RWPE1 (cell line): ENCODE data around the gene PEX5.
A peak's percentile ranks its signal among the peaks of the same experiment; 100 is the strongest.

Source experiments
- CTCF ChIA-PET: fragments of 350-600 bp; sonication (Branson Sonifier 250); formaldehyde crosslinking; extraction: SDS; loops from one replicate; lab custom pipeline; 2021; lab: Yijun Ruan, JAX
- POLR2A ChIA-PET: fragments of 400-600 bp; formaldehyde crosslinking; extraction: SDS; loops from one replicate; lab custom pipeline; 2020; ENCODE audit warnings: antibody characterized with exemption; ENCODE audit not compliant: low non-redundant PET; lab: Yijun Ruan, JAX
- DNase-seq: peaks from one replicate; pipeline ENCODE4 v3.0.0; 2012; ENCODE audit warnings: low spot score
- H3K27ac ChIP-seq: fragments of 450-650 bp; 2 replicates; pipeline ENCODE4 v1.5.1; 2017
- CTCF ChIP-seq: fragments of 450-650 bp; conservative IDR thresholded peaks from 2 replicates; pipeline ENCODE4 v1.5.1; 2017; ENCODE audit warnings: low read depth, mild to moderate bottlenecking

PEX5 gene

GRCh38 chr12:7188562-7189397 is 706 bp upstream of the PEX5 start:
- TF ChIP-seq CTCF: peak; percentile 42
- DNase-seq: peak; percentile 52
- CTCF ChIA-PET: interaction anchor here (0.6 kb wide), 1 partner anchor 79 kb away, joined by 3 read pairs; no protein-coding TSS in a partner anchor
- peak overlapping the region; percentile 74 for H3K27ac ChIP-seq
- POLR2A ChIA-PET: interaction anchor here (0.5 kb wide), 1 partner anchor 8 kb away, joined by 5 read pairs; no protein-coding TSS in a partner anchor

GRCh38 chr12:7190268-7191055 is 976 bp downstream of the PEX5 start:
- H3K27ac ChIP-seq: peak overlapping the region; percentile 74; the same call in 1 of the 2 replicates
- ChIA-PET POLR2A (no interaction called here), CTCF (interaction anchor here (0.5 kb wide), 1 partner anchor 164 kb away, joined by 4 read pairs; no protein-coding TSS in a partner anchor)
- DNase-seq: peak; percentile 10
- TF ChIP-seq CTCF: no peak

GRCh38 chr12:7193674-7194073 is 4.2 kb downstream of the PEX5 start:
- TF ChIP-seq CTCF: no peak
- DNase-seq: no peak
- H3K27ac ChIP-seq: no peak overlapping the region
- CTCF ChIA-PET: no interaction called here
- POLR2A ChIA-PET: no interaction called here

- TF ChIP-seq CTCF: no peak
- DNase-seq: no peak
- H3K27ac ChIP-seq: no peak overlapping the region
- ChIA-PET POLR2A (no interaction called here), CTCF (no interaction called here)
These were observed 8.4 kb downstream of the PEX5 start for GRCh38 chr12:7197841-7198240.

GRCh38 chr12:7203109-7203508 is 13.6 kb downstream of the PEX5 start:
- CTCF ChIA-PET: no interaction called here
- POLR2A ChIA-PET: no interaction called here
- no peak overlapping the region for H3K27ac ChIP-seq
- no peak for DNase-seq
- no peak for TF ChIP-seq CTCF

- ChIA-PET CTCF (no interaction called here), POLR2A (no interaction called here)
- DNase-seq: no peak
- no peak overlapping the region for H3K27ac ChIP-seq
- TF ChIP-seq CTCF: no peak
These were observed 15.6 kb downstream of the PEX5 start for GRCh38 chr12:7205091-7205490.
